ENCODE results near the gene DUT.

The DUT gene

DNA sequence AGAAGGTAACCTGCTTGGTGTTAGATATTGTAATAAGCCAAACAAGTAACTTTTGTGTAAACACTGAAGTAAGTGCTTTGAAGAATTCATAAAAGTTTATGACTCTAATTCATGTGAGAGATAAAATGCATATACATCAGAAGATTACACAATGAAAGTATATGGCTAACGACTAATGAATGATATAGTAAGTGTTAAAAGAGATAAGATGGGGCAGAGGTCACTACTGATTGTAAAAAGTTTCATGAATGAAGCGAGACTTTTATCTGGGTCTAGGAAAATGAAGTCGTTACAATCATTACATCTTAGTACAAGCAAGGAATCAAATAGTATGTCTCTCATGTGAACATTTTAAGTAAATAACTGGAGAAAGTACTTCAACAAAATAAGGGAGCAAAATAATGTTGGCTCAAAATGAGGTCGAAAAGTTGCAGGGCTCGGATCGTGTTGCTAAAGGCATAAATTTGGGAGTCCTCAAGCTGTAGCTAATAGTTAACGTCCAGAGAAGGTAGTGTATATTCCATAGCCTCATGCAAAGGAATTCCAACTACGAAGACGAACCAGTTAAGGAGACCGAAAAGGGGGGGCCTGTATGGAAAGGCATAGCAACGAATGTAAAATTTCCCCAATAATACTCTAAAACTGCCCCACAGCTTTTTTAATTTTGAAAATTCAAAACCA is 984 bp upstream of the DUT start:
- no peak for DNase-seq

DNA sequence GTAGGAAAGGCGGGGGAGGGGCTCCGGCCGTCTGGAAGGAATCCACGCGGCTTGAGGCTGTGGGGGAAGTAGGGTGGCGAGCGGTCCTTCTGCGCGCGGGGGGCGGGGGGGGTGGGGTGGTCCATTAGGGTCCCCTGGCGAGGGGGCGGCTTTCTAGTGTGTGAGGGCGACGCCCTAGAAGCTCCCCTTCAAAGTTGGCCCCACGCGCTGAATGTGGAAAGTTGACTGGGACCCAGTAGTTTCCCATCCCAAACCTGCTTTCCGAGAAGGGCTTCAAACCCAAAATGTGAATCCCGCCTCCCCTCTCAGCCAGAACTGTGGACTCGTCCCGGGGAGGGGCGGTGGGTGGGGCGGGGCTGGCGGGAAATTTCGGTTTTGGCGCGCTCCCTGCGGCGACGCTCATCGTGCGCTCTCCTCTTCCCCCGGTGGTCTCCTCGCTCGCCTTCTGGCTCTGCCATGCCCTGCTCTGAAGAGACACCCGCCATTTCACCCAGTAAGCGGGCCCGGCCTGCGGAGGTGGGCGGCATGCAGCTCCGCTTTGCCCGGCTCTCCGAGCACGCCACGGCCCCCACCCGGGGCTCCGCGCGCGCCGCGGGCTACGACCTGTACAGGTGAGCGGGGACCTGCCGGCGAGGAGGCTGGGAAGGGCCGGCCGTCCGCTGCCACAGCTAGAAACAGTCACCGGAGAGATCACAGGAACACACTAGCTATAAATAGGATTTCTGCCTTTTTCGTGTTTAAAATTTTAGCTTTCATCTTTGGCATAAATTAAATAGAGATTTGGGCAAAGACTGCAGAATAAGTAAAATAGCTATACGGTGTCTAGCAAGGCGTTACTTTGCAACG is 790 bp downstream of the DUT start:
- peak; percentile 49 to 77 for DNase-seq

DNA sequence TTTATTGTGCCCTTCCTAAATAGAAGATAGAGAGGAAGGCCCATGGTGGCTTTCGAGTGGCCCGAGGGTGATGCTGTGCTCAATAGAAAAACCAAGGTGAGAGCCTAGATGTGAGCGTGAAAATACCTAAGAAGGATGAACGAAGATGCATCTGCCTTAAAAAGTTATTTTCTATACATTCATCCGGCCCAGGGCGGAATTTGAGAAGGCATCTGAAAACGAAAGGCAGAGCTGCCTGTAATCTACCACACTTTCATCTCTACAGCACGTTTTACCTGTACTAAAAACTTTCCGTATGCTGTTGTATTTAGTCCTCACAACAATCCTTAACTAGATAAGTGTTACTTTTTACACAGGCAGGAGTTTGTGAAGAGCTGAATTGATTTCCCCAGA is 1.4 kb downstream of the DUT start:
- DNase-seq: peak in 1 of 2 donors; percentile 11

DNA sequence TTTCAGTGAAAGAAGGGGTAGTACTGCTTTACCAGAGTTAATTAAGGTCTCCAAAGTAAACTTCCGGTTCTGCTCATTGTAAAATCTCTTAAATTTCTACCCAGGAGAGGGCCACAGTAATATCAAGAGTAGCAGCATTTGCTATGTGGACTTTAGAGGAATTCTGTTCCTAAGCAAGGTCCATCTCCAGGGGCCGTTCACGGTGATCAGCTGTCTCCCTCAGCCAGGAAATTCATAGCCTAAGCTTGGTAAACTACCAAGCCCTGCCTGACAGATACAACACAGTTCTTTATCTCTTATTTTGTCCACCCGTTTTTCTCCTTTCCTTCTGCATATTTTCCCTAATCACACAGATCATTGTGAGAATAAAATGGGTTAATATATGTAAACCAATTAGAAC is 2.3 kb downstream of the DUT start:
- DNase-seq: no peak

DNA sequence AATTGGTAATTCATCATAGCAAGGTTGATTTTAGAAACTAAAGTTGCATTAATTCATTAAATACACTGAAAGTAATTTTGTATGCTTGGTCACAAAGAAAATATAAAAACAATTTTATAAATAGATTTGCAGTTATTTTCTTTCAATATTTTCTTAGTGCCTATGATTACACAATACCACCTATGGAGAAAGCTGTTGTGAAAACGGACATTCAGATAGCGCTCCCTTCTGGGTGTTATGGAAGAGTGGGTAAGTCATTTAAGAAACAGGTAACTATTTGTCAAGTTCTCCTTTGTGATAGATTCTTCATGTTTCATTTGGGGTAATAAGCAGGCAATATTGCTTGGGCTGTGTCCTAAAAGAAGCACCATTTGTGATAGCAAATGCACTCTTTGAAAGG is 3.0 kb downstream of the DUT start:
- DNase-seq: no peak

DNA sequence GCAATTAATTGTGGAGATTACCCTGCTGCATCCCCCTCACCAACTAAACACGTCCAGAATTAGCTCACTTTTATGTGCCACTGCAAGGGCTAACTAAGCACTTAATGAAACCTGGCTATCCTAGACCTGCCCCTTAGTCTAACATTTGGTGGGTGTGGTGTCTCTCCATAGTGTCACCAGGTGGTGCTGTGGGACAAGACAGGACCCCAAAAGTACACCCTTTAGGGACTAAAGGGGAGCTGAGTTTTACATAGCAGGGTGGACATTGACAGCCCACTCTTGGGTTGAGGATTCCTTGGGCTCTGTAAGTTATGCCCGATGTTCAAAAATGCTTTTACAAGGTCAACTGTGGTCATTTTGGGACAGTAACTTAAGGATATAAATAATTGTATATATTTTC is 5.7 kb downstream of the DUT start:
- DNase-seq: peak in 1 of 2 donors; percentile 18

DNA sequence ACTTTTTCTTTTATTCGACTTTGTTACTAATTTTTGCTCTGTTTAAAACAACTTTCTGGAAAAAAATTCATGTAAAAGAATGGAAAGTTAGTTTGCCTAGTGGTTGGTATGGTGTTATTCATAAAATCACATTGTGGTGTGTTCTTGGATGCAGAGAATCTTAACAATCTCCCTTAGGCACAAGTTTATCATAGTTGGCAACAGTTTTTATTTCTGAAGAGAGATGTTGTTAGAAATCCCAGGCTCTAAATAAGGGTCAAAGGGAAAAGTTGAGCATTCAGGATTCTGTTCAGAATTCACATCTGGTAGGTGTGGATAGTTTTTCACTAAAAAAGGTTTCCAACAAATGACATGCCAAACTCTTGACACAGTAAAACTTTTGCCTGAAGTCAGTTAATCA is 6.4 kb downstream of the DUT start:
- DNase-seq: no peak

DNA sequence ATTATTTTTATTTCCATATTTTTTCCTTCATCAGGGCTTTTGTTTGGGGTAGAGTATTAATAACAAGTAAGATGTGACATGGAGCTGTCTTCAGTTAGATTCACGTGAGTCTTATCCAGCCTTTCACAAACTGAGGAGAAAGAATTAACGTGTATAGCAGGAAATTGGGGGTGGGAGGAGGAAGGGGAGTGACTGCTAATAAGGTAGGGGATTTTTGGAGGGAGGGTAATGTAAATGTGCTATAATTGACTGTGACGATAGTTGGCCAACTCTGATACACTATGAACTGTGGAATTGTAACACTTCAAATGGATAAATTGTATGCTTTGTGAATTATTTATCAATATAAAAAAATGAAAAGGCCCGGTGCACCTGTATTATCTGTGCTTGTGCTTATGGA is 8.9 kb downstream of the DUT start:
- no peak for DNase-seq

DNA sequence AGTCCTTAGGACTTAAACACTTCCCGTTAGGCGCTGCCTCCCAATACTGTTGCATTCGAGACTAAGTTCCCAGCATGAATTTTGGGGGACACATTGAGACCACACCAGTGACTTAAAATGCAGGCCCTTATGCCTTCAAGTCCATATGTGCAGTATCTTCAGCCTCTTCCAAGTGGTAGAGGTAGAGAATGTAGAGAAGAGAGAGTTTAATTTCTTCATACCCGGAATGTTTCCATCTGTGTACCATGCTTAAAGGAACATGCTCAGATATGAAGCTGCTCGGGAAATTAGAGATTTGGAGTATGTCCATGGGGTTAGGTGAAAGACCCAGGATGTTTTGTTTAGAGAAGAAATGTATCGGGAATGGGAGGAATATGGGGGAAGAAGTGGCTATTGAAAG is 12.6 kb downstream of the DUT start:
- DNase-seq: no peak

DNA sequence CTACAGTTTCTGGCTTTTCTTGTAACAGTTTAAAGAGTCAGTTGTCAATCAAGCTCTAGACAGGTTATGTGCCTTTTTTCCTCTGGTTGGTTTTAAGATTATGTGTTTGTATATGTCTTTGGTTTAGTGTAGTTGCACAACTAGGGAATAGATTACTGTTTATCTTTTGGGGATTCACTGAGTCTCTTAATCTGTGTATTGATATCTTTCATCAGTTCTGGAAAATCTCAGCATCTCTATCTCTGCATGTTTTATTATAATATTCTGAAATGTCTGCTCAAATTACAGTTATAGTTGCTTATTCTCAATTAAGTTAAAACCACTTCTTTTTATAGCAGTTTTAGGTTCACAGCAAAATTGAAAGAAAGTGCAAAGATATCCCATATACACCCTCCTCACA is 14.3 kb downstream of the DUT start:
- DNase-seq: no peak

DNA sequence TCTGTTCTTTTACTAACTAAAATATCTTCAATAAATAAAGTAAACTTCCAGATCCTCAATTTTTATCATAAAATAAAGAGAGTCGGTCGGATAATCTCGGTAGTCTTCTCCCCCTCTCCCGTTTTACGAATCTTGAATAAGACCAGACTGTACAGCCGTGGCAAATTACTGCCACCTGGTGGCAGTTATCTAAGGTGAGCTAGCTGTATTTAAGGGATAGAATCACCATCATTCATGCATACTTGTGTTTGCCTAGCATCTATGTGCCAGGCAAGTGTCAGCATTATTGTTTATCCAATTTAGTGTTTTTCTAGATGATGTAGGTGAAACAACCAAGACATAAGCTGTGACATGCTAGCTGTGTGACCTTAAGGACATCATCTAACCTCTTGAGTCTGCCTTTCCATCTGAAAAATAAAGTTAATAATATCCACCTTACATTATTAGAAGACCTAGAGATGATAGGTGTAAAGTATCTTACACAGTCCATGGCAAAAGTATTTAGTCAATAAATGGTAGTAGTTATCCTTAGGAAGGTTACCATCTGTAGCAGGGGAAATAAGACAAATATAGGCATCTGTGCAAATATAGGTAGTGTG is 21.3 kb downstream of the DUT start:
- peak; percentile 60 to 63 for DNase-seq

DNA sequence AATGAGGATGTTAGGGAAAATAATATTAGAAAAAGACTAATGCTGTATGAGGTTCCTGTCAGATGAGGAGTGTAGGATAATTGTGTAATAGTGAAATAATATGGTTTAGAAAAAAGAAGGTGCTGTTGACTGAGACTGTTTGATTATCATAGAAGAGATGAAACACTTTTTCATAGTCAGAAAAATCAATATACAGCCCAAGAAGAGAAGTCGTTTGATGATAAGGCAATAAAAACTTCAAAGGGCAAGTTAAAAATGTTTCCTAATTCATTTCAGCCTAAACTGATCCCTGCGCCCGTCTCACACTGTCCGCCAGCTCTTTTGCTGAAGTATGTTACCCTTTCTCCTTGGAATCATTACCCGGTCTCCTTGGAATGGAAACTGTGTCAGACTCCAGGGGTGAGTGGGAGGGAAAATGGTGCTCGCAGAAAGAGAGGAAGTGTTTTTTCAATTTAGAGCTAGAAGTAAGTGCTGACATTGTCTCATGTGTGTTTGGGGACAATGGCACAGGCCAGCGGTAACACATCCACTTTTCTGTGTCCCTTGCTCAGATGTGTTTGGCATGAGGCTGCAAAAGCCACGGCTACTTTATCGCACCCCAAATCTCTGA is 23.6 kb downstream of the DUT start:
- DNase-seq: no peak

DNA sequence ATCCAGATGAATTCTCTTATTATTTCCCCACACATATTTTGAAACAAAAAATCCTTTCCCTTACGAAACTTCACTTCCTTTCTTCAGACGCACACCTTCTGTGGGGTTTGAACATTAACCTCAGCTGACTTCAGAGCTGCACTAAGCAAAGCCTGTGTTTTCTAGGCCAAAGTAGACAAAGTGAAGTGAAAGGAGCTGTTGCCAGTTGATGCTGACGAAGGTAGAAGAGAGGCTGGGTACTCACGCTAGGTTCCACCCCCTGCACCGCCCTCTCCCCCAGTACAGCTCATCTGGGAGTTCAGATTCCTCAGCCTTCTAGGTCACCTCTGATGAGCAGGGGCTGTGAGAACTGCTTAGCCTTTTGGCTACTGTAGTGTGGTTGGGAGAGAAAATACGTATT is 24.1 kb downstream of the DUT start:
- DNase-seq: no peak

DNA sequence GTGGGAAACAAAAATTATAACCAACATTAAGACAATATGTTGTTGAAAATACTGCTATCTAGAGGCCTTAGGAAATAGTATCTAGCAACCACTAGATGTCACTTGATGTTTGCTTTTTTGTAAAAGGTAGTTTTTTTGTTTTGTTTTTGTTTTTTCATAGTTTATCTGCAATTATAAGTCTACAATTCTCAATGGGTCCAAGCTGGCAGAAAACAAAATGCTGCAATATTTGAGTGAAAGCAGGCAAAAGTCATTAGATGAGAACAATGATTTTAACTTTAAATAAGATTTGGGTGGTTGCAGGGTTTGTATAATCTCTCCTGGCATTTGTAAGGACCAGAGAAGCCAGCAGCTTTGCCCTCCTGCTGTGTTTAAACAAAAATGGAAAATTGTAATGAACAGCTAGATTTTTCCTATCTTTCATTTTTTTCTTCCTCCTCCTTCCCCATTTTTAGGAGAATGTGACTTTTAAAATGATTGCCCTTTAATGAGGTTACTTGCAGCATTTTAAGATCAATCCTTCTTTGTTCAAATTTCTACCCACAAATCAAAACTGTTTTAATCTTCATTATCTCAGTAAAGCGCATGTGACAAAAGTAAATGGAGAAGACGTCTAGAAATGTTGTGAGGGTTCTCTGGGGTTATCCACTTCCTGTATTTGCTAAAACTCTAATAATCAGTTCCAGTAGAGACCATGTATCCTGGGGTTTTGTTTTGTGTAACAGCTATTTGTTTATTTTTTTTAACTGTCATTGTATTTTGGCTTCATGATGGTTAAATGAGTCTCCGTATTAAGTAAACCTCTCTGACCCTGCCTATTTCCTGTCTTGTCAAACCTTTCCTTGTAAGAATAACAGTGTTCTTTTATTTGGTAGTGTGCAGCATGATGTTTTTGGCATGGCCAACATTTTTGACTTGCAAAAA is 27.3 kb downstream of the DUT start:
- DNase-seq: no peak

DNA sequence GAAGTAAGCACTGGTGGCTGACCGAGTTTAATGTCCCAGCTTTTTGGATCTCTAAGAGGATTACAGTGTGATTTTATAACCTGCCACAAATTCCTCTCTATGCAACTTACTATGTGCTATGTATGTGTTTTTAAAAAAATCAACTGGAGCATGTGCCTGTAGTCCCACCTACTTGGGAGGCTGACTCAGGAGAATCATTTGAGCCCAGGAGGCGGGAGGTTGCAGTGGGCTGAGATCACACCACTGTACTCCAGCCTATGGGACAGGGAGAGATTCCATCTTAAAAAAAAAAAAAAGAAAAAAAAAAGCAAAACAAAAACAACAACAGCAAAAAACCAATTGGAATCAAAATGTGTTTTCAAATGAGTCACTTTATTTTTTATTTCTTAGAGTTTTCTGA is 29.6 kb downstream of the DUT start:
- DNase-seq: no peak

DNA sequence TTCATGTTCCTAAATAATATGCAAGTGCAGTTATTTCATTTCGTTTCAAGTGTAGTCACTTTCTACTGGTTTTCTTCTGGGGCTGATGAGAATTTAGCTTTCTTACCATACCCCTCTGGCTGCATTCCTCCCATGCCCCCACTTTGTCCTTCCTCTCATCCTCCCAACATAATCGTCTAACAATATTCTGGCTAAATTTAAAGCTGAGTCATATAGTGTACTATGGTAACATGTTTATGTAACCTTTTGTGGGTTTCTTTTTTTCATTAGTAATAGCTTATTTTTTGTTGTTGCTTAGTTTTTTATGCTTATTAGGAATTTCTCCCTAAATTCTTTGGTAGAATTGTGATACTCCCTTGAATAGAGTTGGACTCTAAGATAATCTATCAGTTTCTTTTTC is 30.5 kb downstream of the DUT start:
- DNase-seq: no peak

DNA sequence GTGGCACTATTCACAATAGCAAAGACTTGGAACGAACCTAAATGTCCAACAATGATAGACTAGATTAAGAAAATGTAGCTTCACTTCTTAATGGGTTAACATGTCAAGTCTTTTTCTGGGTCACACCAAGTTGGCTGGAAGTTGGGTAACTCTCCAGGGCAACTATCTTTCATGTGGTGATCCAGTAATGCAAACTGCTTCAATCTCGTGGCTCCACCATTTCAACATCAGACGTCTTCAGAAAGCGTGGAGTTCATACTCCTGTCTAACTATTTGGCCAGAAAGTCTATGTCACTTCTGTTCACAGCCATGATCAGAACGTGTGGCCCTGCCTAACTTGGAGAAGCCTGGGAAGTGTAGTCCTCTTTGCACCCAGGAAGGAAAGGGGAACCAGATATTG is 32.2 kb downstream of the DUT start:
- DNase-seq: no peak

DNA sequence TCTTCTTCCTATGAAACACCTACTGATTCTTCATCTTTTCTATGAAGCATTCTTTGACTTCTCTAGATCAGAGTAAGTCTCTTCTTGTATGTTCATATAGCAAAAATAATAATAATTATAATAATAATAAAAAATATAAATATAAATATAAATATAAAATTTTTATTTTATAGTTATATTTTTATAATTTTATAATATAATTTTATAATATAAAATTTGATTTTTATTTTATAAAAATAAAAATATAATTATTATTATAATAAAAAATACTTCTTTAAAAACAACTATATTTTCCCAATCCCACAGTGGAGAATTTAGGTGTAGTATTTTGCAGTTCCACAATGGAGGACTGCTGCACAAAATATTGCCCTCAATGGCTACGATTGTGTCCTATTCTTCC is 34.3 kb downstream of the DUT start:
- DNase-seq: no peak

DNA sequence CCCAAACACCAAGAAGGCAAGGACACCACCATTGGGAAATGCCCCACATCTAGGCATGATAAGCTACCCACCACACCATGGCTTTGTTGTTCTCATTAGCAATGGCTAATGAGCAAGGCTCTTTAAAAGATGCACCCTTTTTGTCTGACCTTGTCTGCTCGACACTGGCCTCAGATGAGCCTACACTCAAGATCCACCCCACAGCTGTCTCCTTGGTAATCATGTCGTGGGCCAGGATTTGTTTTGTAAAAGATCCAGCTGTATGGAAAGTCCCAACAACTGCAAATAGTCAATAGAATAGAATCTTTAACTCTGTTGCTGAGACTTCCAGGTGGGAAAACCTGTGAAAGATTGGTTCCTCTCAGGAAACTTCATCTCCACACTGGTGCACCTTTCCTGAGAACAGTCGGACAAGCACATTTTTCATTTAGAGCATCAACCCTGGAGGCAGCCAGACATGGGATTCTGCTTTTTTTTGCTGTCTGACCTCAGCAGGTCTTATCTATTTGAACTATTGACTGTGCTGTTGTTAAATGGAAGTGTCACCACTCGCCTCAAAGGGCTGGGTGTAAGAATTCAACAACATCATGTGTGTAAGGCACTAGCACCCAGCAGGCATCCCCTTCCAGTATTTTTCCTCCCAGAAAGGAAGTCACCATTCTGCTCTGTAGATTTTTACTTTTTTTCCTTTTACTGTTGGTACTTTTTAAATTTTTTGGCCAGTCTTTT is 35.5 kb downstream of the DUT start:
- no peak for DNase-seq

DNA sequence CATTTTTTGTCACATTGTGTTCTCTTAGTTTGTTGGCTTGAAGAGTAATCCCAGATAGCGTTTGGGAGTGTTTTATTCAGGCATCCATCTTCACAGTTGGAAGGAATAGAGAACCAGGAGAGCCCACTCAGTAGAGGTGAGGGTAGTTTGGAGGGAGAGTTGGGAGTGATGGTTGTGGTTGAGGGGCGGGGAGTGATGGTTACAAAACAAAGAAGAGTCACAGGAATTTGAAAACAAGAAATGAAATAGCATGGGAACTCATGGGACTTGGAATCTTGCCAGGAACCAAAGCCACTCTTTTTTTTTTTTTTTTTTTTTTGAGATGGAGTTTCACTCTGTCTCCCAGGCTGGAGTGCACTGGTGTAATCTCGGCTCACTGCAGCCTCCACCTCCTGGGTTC is 36.3 kb downstream of the DUT start:
- no peak for DNase-seq

DNA sequence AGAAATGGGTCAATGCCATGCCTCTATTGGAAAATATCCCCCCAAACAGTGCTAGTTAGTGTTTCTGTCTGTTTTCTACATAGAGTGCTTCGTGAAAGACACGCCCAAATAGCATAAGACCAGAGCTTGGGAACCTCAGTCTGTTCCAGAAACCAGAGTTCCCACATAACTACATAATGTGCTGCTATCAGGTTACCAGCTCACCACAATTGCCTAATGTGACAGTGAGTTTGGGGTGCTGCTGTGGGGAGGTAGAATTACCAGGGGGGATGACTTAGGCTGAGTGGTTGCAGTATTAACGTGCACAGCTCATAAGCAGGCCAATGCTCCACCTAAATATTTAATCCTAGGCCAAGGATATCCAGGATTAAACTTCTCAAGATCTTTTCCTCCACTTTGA is 39.2 kb downstream of the DUT start:
- no peak for DNase-seq

DNA sequence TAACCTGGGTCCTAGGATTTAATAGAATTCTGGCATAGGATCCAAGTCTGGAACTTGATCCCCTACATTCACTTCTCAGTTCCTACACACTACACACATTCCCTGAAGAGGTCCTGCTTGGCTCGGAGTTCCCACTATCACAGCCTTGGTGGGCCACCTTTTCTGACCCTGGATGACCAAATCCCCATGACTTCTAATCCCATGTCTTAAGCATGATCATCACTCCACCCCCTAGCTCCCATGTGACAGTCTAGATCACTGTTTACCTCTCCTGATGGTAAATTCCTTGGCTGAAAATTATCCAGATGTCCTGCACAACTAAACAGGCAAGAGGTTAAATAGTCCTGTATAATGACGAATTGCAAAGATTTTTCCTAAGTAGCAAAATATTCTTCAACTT is 40.3 kb downstream of the DUT start:
- no peak for DNase-seq
